ENCODE data around the gene ARHGEF4.

ARHGEF4 gene

GRCh38 chr2:131040661-131041401 is 204.1 kb downstream of the ARHGEF4 start:
- no peak for DNase-seq

- DNase-seq, result no peak
Observed at GRCh38 chr2:131041402-131042147, 204.9 kb downstream of the ARHGEF4 start.

GRCh38 chr2:131042148-131042775 is 205.5 kb downstream of the ARHGEF4 start:
- DNase-seq, result no peak

GRCh38 chr2:131043199-131044074 is 206.7 kb downstream of the ARHGEF4 start:
- DNase-seq, result no peak

GRCh38 chr2:131044075-131044756 is 207.5 kb downstream of the ARHGEF4 start:
- no peak for DNase-seq

- no peak for DNase-seq
Observed at GRCh38 chr2:131044757-131045150, 208.0 kb downstream of the ARHGEF4 start.

GRCh38 chr2:131045286-131046027 is 208.7 kb downstream of the ARHGEF4 start:
- no peak for DNase-seq

- no peak for DNase-seq
Observed at GRCh38 chr2:131046028-131046917, 209.6 kb downstream of the ARHGEF4 start.

GRCh38 chr2:131046918-131047652 is 210.4 kb downstream of the ARHGEF4 start:
- DNase-seq, result no peak

- no peak for DNase-seq
Observed at GRCh38 chr2:131047920-131048560, 211.3 kb downstream of the ARHGEF4 start.

GRCh38 chr2:131048641-131049040 is 211.9 kb downstream of the ARHGEF4 start:
- DNase-seq, result no peak

- DNase-seq, result no peak
Observed at GRCh38 chr2:131049150-131049718, 212.5 kb downstream of the ARHGEF4 start.

GRCh38 chr2:131050896-131051295 is 214.2 kb downstream of the ARHGEF4 start:
- no peak for DNase-seq

GRCh38 chr2:131052741-131053263 is 216.1 kb downstream of the ARHGEF4 start:
- DNase-seq, result no peak

GRCh38 chr2:131054488-131054887 is 217.8 kb downstream of the ARHGEF4 start:
- no peak for DNase-seq

GRCh38 chr2:131055169-131056065 is 218.7 kb downstream of the ARHGEF4 start:
- no peak for DNase-seq

- DNase-seq, result no peak
Observed at GRCh38 chr2:131056204-131056931, 219.7 kb downstream of the ARHGEF4 start.

All from CD4-positive, alpha-beta T cell treated with Interleukin-4 for 4 hours (primary cell).